Measurements from ENCODE around the gene GAS7.

- TF ChIP-seq CTCF (IDR thresholded peaks at IDR 0.05) = no peak
- TF ChIP-seq POLR2A (IDR thresholded peaks at IDR 0.05) = no peak
These were observed 221.2 kb downstream of the GAS7 start for GRCh38 chr17:9977180-9977575.

Measured in stomach (tissue), 4 donors.